ENCODE data around the gene ATF6. TPM values are rescaled to one million over a fixed set of nuclear protein-coding genes. Genes with fewer than 3 reads are reported as not detected.

Gene ATF6
- total RNA-seq, 1 donor from 2014 or later: 38.2 TPM

DNA sequence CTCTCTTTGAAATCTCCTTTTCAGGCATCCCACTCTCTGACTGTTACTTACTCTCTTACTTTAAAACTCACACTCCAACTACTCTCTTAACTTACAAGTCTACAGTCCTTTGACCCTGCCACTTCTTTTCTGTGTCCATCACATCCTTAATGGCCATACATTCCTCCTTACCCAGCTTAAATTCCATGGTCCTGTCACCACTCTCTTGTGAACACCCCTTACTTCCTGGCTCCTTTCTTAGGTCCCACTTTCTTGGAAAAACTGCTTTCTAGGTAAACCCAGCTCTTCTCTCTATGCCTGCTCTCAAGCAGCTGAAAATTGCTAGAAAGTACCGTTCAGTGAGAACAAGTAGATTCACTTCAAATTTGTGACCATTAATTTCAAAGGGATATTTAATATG lies 148.5 kb downstream of the ATF6 start:
- Mint-ChIP-seq H3K36me3 (ENCODE audit: low read depth, unreplicated experiment) (no peaks in the 10 kb centered on the region), H3K4me3 (ENCODE audit: unreplicated experiment) (no peak overlapping the region), H3K27ac (ENCODE audit: unreplicated experiment) (no peak overlapping the region), H3K4me1 (ENCODE audit: unreplicated experiment) (no peaks in the 10 kb centered on the region), H3K9me3 (ENCODE audit: unreplicated experiment) (no peaks in the 10 kb centered on the region), H3K27me3 (ENCODE audit: unreplicated experiment) (no peaks in the 10 kb centered on the region)
- TF ChIP-seq, protein P1, sequence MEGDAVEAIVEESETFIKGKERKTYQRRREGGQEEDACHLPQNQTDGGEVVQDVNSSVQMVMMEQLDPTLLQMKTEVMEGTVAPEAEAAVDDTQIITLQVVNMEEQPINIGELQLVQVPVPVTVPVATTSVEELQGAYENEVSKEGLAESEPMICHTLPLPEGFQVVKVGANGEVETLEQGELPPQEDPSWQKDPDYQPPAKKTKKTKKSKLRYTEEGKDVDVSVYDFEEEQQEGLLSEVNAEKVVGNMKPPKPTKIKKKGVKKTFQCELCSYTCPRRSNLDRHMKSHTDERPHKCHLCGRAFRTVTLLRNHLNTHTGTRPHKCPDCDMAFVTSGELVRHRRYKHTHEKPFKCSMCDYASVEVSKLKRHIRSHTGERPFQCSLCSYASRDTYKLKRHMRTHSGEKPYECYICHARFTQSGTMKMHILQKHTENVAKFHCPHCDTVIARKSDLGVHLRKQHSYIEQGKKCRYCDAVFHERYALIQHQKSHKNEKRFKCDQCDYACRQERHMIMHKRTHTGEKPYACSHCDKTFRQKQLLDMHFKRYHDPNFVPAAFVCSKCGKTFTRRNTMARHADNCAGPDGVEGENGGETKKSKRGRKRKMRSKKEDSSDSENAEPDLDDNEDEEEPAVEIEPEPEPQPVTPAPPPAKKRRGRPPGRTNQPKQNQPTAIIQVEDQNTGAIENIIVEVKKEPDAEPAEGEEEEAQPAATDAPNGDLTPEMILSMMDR (IDR thresholded peaks at IDR 0.05; ENCODE audit: unreplicated experiment): no peak
- no peak for DNase-seq (ENCODE audit: low spot score)

DNA sequence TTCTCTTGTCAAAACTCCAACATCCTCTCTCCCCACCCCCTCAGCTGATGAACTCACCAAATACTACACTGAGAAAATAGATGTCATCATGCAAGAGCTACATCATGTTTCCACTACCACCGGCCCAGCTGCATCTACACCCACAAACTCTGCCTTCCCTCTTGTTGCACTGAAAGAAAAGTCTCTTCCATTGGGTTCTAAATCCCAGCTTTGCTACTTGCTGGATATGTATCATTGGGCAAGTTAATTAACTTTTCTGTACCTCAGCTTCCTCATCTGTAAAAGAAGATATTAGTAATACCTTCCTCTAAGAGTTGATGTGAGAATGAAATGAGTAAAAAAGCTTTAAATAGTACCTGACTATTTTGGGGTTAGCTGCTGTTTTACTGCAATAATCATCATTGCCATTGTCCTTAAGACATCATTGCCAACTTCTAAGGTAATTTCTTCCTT lies 149.0 kb downstream of the ATF6 start:
- Mint-ChIP-seq H3K27me3 (ENCODE audit: unreplicated experiment) (no peaks in the 10 kb centered on the region), H3K36me3 (ENCODE audit: low read depth, unreplicated experiment) (no peaks in the 10 kb centered on the region), H3K4me3 (ENCODE audit: unreplicated experiment) (no peak overlapping the region), H3K4me1 (ENCODE audit: unreplicated experiment) (no peaks in the 10 kb centered on the region), H3K27ac (ENCODE audit: unreplicated experiment) (no peak overlapping the region), H3K9me3 (ENCODE audit: unreplicated experiment) (no peaks in the 10 kb centered on the region)
- DNase-seq (ENCODE audit: low spot score): no peak
- TF ChIP-seq, protein P1 (IDR thresholded peaks at IDR 0.05; ENCODE audit: unreplicated experiment): no peak

DNA sequence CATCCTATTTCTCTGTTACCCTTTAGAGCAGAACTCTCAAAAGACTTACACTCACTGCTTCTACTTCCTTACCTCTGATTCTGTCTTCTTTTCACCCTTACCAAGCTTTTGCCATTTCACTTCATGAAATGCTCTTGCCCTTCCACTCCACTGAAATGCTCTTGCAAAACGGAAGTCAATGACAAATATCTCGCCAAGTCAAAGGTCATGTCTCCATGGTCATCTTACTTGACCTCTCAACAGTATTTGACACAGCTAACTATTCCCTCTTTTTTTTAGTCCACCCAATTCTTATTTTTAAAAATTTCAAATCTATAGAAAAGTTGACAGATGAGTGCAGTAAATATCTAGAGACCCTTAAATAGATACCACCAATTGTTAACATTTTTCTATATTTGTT lies 149.9 kb downstream of the ATF6 start:
- TF ChIP-seq, protein P1 (IDR thresholded peaks at IDR 0.05; ENCODE audit: unreplicated experiment): no peak
- no peak for DNase-seq (ENCODE audit: low spot score)
- Mint-ChIP-seq H3K4me3 (ENCODE audit: unreplicated experiment) (no peak overlapping the region), H3K4me1 (ENCODE audit: unreplicated experiment) (no peaks in the 10 kb centered on the region), H3K27me3 (ENCODE audit: unreplicated experiment) (no peaks in the 10 kb centered on the region), H3K27ac (ENCODE audit: unreplicated experiment) (no peak overlapping the region), H3K9me3 (ENCODE audit: unreplicated experiment) (no peaks in the 10 kb centered on the region), H3K36me3 (ENCODE audit: low read depth, unreplicated experiment) (no peaks in the 10 kb centered on the region)

DNA sequence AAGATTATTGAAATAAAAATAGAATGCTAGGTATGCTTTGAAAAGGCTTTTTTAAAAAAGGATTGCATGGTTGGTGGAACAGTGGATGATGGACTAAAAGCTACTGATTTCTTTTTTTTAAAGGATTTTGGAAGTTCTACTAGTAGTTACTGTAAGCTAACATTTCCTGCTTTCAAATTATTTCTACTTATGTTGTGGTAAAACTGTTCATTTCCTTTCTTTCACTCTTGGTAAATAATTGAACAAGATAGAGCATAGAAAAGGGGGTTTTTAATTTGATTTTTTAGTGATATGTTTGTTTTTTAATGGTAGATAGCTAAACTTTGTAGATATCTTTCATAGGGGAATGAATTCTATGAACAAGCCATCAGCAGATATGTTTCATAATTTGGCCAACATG lies 153.1 kb downstream of the ATF6 start:
- TF ChIP-seq, protein P1 (IDR thresholded peaks at IDR 0.05; ENCODE audit: unreplicated experiment): no peak
- Mint-ChIP-seq H3K27me3 (ENCODE audit: unreplicated experiment) (peaks cover 3% of the 10 kb centered on the region), H3K4me1 (ENCODE audit: unreplicated experiment) (no peaks in the 10 kb centered on the region), H3K9me3 (ENCODE audit: unreplicated experiment) (no peaks in the 10 kb centered on the region), H3K4me3 (ENCODE audit: unreplicated experiment) (no peak overlapping the region), H3K36me3 (ENCODE audit: low read depth, unreplicated experiment) (no peaks in the 10 kb centered on the region), H3K27ac (ENCODE audit: unreplicated experiment) (no peak overlapping the region)
- DNase-seq (ENCODE audit: low spot score): no peak

DNA sequence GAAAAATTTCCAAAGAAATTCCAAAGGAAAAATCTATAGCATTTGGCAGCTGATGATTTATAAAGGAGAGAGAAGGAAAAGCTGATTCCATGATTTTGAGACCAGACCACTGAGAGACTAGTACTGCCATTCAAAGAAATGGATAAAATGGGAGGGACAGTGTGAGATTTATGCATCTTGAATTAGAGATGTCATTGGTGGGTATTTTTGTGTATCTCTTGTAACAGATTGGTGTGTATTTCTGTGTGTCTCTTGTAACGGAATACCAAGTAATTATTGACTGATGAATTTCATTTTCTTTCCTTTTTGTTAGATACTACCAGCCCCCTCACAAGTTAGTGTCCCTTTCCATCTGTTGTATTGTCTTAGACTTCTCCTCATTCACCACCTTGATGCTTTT lies 155.4 kb downstream of the ATF6 start:
- TF ChIP-seq, protein P1 (IDR thresholded peaks at IDR 0.05; ENCODE audit: unreplicated experiment): no peak
- Mint-ChIP-seq H3K9me3 (ENCODE audit: unreplicated experiment) (no peaks in the 10 kb centered on the region), H3K4me1 (ENCODE audit: unreplicated experiment) (no peaks in the 10 kb centered on the region), H3K4me3 (ENCODE audit: unreplicated experiment) (no peak overlapping the region), H3K36me3 (ENCODE audit: low read depth, unreplicated experiment) (no peaks in the 10 kb centered on the region), H3K27me3 (ENCODE audit: unreplicated experiment) (peaks cover 3% of the 10 kb centered on the region), H3K27ac (ENCODE audit: unreplicated experiment) (no peak overlapping the region)
- DNase-seq (ENCODE audit: low spot score): no peak
